ENCODE results near the gene ADGRG7. TPM values are rescaled to one million over a fixed set of nuclear protein-coding genes. Genes with fewer than 3 reads are reported as not detected.
"Not testable (repeated sequence)": the region's sequence is repeated elsewhere in the genome, so short reads cannot be mapped to it uniquely, and the experiment has no call there.

ADGRG7 gene, protein sequence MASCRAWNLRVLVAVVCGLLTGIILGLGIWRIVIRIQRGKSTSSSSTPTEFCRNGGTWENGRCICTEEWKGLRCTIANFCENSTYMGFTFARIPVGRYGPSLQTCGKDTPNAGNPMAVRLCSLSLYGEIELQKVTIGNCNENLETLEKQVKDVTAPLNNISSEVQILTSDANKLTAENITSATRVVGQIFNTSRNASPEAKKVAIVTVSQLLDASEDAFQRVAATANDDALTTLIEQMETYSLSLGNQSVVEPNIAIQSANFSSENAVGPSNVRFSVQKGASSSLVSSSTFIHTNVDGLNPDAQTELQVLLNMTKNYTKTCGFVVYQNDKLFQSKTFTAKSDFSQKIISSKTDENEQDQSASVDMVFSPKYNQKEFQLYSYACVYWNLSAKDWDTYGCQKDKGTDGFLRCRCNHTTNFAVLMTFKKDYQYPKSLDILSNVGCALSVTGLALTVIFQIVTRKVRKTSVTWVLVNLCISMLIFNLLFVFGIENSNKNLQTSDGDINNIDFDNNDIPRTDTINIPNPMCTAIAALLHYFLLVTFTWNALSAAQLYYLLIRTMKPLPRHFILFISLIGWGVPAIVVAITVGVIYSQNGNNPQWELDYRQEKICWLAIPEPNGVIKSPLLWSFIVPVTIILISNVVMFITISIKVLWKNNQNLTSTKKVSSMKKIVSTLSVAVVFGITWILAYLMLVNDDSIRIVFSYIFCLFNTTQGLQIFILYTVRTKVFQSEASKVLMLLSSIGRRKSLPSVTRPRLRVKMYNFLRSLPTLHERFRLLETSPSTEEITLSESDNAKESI
- total RNA-seq, result not detected

DNA sequence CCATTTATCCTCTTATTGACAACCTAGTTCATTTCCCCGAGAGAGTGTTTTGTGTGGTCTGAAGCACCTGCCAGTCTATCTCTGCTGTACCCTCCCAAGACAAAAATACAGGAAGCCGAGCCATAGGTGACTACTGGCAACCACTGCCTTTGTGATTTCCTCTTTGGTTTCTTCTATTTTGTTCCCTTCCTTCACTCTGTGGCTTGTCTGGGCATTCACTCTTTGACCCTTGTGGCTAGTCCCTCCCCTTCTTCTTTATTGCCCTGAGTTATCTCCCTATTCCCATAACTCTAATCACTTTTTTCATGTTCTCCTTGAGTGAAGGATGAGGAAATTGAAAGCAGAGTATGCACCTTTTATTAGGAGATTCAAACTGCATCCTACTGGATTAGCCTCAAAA is at the start of gene ADGRG7:
Gene ADGRG7, plus strand, starts transcription at position 297 of the 400 bp plus-strand sequence. CDS start 256 bp downstream, outside the sequence.
- ChIA-PET CTCF (no interaction called here), POLR2A (no interaction called here)

DNA sequence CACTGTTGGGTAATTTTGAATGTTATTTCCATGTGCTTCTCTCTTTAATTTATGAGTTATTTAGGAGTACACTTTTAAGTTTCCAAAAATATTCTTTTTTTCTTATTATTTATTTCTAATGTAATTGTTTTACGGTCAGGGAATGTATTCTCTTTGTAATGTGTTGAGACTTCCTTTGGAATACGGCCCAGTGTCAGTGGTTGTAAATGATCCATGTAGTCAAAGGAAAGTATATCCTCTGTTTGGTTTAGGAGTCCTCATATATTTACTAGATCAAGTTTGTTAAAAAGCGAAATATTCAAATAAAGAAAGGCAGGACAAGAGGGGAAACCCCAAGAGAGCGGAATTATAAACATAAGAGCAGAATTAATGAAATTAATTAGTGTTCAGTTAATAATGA is 49.0 kb upstream of the ADGRG7 start:
- POLR2A ChIA-PET, result no interaction called here
- CTCF ChIA-PET, result no interaction called here

DNA sequence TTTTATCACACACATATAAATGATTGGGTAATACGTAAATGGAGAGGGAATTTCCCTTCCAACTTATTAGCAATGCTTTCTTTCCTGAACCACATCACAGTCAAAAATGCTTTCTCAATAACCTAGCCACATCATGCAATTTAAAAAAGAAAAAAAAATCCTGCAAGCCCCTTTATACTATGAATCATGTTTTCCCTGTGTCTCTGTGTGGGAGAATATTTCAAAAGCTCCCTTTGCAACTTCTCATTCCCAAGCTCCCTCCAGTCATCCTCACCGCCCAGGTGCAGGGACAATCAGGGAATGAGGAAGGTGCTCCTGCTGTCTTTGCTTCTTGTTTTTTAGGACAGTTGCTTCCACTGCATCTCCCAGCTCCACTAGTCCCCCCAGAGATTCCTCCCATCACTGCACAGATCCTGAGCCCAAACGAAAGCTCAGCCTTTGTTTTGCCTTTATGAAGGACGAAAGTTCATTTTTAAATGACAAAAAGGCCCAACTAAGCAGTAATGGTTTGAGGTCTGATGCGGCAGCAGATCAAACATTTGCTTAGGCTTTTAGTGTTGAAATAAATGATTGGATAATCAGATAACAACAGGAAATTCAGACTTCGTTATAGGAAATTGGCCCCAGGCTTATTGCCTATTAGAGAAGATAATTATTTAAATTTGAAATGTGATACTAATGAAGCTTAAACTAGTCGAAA is 47.8 kb upstream of the ADGRG7 start:
- ChIA-PET POLR2A (no interaction called here), CTCF (no interaction called here)

DNA sequence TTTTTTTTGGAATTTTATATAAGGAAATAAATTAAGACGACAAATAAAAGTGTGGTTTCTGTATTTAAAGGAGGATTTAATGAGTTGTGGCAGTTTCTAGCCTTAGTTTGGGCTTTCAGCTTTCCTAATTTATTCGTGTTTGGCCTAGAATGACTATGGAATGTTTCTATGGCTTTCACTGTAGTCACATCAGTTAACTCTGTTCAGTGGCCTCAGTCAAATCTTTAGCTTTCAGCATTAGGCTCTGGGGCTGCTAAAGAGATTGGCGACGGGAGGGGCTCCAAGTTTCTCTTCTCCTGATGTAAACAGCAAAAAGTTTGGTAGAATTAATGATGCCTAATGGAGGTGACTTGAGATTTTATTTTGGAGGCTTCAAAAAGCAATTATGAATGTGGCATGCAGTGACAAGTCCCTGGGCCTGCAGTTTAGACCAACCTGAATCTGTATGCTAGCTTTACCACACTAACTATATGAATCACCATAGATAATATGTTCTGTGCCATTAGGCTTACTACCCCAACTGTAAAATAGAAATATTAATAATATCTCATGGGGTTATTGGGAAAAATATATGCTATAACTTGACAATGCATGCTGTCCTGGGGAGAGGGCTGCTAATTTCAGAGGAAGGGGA is 47.1 kb upstream of the ADGRG7 start:
- ChIA-PET POLR2A (no interaction called here), CTCF (no interaction called here)

DNA sequence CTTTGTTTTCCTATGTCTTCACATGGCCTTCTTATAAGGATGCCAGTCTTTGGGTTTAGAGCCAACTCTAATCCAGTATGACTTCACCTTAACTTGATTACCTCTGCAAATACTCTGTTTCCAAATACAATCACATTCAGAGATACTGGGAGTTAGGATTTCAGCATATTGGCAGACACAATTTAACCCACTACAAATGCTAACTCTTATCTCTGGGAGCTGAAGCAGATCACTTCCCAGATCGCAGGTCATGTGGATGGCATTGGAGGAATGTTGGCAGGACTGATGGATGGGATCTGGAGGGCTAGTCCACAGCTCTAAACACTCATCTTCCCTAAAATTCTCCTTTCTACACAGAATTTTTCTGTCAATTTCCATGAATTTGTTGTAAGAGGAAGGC is 46.2 kb upstream of the ADGRG7 start:
- POLR2A ChIA-PET, result no interaction called here
- CTCF ChIA-PET, result no interaction called here

DNA sequence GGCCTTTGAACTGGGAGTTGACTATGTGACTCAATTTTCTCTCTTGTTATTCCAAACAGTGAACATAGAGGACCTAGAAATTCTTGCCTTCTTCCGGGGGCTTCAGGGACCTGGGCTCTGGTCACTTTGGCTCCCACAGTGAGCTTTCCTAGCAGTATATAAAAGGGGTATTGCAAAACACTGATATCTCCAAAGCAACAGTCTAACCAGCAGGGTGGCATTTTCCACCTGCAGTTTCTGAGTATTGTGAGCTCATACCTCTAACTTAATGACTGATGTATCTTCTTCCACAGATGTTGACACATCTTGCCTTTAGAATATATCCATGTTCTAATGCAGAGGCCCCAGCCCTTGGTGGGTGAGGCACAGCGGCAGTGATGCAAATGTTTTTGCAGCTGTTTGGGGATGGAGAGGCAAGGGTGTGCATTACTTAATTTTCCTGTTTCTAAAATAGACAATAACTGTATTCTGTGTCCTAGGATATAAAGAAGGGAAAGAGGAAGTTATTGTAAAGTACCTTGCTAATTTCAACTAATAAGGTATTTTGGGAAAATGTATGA is 45.7 kb upstream of the ADGRG7 start:
- ChIA-PET CTCF (no interaction called here), POLR2A (no interaction called here)

DNA sequence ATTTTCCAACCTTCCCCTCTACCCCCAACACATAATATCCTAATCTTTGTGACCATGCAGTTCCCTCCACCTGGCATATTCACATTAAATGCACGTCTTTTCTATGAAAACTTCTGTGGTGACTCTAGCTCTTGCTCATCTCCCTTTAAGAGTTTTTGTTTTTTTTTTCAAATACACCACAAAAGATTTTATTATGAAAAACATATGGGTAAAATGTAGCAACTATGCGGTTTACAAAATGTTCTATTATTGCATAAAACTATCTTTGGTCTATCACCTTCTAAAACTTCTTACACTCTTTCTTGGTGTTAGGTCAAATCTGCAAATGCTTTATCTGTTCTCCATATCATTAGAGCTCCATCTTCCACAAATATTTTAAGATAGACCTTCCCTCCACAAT is 38.6 kb upstream of the ADGRG7 start:
- POLR2A ChIA-PET, result no interaction called here
- CTCF ChIA-PET, result no interaction called here

DNA sequence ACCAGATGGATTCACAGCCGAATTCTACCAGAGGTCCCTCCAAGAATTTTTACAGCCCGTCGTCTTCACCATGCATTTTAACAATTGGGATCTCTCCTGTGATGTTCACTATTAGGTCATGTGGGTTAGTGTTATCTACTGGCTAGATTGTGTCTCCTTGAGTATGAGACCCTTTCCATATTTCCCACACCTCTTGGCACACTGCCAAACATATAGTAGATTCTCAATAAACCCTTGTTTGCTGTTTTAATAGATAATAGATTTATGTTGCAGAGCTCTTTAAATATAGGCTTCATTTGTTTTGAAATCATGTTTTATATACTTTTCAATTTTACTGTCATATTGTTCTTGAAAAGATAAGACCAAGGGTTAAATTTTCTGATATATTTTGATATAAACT is 34.9 kb upstream of the ADGRG7 start:
- ChIA-PET POLR2A (no interaction called here), CTCF (no interaction called here)

DNA sequence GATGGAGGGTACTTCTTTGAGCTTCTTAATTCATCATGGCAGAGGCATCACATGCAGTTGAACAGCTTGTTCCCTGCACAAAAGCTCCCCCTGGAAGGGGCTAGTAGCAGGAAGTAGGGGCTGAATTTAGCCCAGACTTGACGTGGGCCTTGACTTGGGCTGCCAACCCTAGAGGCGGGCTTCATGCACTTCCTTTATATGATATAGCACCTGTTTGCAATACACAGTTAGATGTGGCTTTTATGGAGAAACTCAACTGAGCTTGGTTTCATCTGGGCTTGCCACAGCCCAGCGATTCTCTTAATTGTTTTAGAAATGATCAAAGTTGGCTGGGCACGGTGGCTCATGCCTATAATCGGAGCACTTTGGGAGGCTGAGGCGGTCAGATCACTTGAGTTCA is 33.7 kb upstream of the ADGRG7 start:
- ChIA-PET CTCF (no interaction called here), POLR2A (no interaction called here)

DNA sequence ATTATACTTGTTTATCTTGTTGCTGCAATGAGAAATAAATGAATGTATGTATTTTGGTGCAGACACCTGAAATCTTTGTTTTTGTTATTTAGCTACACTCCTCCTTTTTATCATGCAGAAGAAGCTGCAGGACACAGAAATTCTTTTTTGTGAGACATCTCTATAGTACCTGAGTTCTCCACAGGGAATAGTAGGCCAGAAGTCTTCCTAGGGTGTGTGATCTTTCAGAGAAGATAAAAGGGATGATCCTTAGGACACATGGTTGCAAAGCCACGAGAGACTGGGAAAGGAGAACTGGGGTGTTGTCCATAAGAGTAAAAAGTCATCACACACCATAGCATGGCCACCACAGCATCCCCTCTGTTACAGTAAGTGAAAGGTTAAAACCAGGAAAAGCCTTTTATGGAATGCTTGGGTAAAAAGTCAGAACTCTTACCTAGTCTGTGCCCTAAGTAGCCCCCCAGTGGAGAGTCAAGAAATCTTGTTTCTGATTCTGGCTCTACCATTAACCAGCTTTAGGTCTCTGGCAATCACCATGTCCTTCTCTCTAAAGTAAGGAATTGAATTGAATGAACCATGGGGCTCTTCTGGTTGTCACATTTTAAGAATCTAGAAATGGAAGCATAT is 31.9 kb upstream of the ADGRG7 start:
- ChIA-PET CTCF (no interaction called here), POLR2A (no interaction called here)

DNA sequence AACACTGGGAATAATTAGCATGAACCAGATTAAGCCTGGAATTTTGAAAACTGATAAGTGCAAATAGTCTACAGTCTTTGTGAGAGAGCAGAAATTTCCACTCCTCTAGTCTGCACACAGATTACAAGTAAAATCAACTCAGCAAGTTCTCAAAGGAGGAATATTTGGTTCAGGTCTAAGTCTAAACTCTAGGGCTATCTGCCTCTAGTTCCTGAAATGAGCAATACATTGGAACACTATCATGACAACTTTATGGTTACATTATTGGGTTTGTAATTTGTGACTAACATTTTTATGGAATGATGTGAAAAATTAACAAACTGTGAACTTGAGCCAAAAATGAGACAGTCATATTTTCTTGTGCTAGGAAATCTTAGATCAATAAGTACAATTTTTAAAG is 30.8 kb upstream of the ADGRG7 start:
- ChIA-PET POLR2A (no interaction called here), CTCF (no interaction called here)

DNA sequence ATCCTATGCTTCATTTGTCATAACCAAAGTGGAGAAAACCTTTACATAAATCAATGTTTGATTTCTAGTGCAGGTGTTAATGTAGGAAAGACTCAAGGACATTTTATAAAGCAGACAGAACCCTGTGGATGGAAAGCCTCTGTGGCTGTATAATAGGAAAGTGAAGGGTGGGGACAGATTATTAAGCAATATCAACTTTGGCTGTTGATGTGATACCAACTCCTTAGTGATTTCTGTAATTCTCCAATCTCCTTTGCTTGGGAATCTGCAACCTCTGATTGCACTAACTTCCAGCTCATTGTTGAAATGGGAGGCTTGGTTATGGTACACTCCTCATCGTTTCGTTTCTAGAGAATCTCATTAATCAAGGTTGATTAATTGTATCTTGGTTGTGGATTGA is 29.3 kb upstream of the ADGRG7 start:
- POLR2A ChIA-PET, result no interaction called here
- CTCF ChIA-PET, result no interaction called here

DNA sequence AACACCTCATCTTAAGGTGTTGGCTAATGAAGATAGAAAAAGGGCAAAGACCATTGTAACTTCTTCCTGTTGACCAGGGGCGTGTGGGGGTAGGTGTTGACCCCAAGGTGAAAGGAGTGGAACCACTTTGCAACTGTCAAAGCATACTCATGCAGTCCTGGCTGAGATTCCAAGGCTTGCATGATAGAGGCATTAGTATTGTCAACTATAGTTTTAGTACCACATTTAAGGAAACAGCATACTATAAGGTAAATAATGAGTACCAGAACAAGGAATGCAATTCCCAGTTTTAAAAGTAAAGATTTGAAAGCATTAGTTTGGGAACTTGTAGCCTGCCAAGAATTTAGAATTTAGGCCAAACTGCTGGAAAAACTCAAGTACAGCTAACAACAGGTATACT is 27.8 kb upstream of the ADGRG7 start:
- ChIA-PET POLR2A (no interaction called here), CTCF (no interaction called here)

DNA sequence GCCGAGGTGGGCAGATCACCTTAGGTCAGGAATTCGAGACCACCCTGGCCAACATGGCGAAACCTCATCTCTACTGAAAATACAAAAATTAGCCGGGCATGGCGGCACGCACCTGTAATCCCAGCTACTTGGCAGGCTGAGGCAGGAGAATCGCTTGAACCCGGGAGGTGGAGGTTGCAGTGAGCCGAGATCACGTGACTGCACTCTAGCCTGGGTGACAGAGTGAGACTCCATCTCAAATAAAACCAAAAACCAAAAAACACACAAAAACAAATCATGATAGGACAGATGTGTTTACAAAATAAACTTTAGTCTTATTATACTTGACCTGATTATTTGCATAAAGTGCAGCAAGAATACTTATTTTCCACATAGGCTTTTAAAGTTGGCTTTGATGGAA is 27.2 kb upstream of the ADGRG7 start:
- CTCF ChIA-PET, POLR2A ChIA-PET: not testable (repeated sequence)

DNA sequence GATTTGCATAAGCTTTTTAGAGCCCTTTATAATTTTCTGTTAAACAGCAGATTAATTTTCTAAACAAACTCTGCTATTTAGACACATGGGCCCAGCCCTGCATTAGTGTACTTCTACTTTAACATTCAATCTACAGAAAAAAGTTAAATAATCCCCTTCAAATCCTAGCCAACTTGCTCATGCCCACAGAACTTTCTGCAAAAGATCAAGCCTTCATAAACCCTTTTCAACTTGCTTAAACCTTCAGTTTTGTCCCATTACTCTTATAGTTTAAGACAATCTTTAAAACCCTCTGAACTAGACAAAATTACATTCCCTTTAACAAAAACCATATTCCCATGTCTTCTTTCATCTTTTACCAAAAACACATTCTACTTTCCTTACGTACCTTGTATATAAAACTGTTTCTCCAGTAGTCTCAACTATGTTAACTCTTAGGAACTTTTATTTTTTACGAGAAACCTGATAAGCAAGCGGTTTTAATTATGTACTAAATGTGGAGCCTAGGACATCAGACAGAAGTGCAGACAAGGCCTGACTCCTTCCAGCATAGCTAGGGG is 25.2 kb upstream of the ADGRG7 start:
- POLR2A ChIA-PET, result no interaction called here
- CTCF ChIA-PET, result no interaction called here

DNA sequence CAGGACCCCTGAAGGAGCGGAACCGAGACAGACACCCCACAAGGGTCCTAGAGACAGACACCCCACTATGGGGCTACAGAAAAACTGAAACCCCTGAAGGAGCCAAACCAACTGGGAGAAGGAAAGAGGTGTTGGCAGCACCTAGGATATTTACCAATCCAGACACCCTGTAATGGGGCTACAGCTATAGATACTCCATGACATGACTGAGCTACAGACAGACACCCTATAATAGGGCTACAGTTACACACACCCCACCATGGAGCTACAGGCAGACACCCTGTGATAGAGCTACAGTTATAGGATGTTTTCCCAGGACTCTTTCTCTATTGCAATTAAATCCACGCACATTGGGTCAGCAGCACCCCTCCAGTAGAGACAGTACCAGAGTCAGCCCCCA is 22.6 kb upstream of the ADGRG7 start:
- POLR2A ChIA-PET, result no interaction called here
- CTCF ChIA-PET, result no interaction called here

DNA sequence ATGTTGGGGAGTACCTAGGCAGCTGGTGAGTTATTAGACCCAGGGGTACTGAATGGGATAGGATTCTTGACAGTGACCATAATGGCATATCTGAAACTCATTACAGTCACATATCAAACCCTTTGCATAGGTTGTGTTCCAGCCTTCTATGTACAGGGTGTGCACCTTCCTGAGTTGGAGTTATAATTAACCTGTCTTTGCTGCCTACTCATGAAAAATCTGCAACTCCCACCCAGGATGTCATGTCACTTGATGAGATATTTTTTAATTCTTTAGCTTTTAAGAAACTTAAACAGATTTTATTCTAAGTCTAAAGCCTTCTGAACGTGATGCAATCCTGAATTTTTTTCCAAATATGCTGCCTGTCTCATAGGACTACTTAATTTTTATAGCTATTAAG is 21.1 kb upstream of the ADGRG7 start:
- POLR2A ChIA-PET, result no interaction called here

DNA sequence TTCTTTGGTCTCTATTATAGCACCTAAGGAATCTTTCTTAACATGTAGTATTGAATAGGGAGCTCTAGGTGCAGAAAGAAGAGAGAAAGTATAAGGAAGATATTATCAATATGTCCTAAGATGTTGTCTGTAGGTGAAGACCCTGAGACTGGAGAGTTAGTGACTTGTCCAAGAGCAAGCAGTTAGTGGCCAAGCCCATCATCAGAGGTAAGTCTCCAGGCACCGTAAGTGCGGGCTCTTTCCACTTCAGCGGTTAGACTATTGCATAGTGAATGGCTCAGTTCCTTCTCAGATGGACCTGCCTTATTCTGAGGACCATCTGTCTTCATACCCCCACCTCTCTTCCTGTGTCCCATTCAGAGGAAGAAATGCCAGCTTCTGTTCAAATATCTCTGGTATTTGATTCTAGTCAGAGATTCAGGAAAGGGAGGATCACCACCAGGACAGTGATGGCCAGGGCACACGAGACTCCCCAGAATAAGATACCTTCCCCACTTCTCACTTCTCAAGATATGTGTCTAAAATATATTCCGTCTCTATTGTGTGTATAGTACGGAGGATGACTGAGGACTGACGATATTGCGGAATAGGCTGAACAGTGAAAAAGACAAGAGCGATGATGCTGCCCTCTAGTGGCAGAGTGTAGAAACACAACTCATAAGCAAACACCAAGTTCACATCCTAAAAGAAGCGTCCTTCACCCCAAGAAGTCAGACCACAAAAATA is 19.1 kb upstream of the ADGRG7 start:
- CTCF ChIA-PET, result interaction anchor here (0.7 to 2.9 kb wide), 4 partner anchors 122 to 258 kb away, joined by 3 to 21 read pairs (median 4); no protein-coding TSS in a partner anchor
- POLR2A ChIA-PET, result no interaction called here

More for the DNA sequence above, 21.1 kb upstream of the ADGRG7 start:
- CTCF ChIA-PET, result interaction anchor here (0.7 to 2.9 kb wide), 2 partner anchors 28 to 125 kb away, joined by 3 to 21 read pairs; no protein-coding TSS in a partner anchor

DNA sequence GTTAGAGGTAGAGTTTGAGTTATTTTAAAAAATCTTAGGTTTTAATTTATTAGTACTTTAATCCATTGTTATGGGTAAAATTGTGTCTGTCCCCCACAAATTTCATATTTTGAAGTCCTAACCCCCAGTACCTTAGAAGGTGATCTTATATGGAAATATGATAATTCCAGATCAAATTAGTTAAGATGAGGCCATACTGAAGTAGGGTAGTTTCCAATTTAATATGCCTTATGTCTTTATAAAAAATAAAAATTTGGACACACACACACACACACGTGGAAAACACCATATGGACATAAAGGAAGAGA is 18.6 kb upstream of the ADGRG7 start:
- POLR2A ChIA-PET, result no interaction called here
- CTCF ChIA-PET, result interaction anchor here (0.7 to 1.6 kb wide), 2 partner anchors 10 to 135 kb away, joined by 3 to 4 read pairs; no protein-coding TSS in a partner anchor
